HEK293T (cell line): ENCODE data around the gene RNASEH2B.

Experiments
- CTCF ChIA-PET: fragments of 350-600 bp; formaldehyde crosslinking; extraction: SDS; loops from one replicate; lab custom pipeline; 2021; ENCODE audit warnings: antibody characterized with exemption, inconsistent platforms; lab: Yijun Ruan, JAX
- POLR2A ChIA-PET: fragments of 350-600 bp; formaldehyde crosslinking; extraction: SDS; loops from one replicate; lab custom pipeline; 2020; ENCODE audit warnings: antibody characterized with exemption, inconsistent platforms; lab: Yijun Ruan, JAX
- DNase-seq: peaks from one replicate; pipeline ENCODE4 v3.0.0; 2012; ENCODE audit warnings: mixed read lengths; ENCODE audit errors: extremely low spot score
- ARNT ChIP-seq: fragments of 450-650 bp; IDR thresholded peaks from 2 replicates; pipeline ENCODE4 v1.6.1; 2017; ENCODE audit warnings: mild to moderate bottlenecking
- BHLHE40 ChIP-seq: fragments of 450-650 bp; IDR thresholded peaks from 2 replicates; pipeline ENCODE4 v1.6.1; 2016; ENCODE audit warnings: mild to moderate bottlenecking, moderate library complexity, borderline replicate concordance
- CTBP1 ChIP-seq: fragments of 450-650 bp; IDR thresholded peaks from 2 replicates; pipeline ENCODE4 v1.6.1; 2016; ENCODE audit warnings: borderline replicate concordance
- ELF4 ChIP-seq: fragments of 450-650 bp; IDR thresholded peaks from 2 replicates; pipeline ENCODE4 v1.6.1; 2017; ENCODE audit warnings: antibody characterized with exemption
- FOXA1 ChIP-seq: fragments of 450-650 bp; IDR thresholded peaks from 2 replicates; pipeline ENCODE4 v1.6.1; 2016; ENCODE audit warnings: mild to moderate bottlenecking
- FOXK2 ChIP-seq: fragments of 450-650 bp; IDR thresholded peaks from 2 replicates; pipeline ENCODE4 v1.6.1; 2016; ENCODE audit warnings: mild to moderate bottlenecking
- FOXM1 ChIP-seq: fragments of 450-650 bp; IDR thresholded peaks from 2 replicates; pipeline ENCODE4 v1.6.1; 2017; ENCODE audit warnings: mild to moderate bottlenecking, borderline replicate concordance
- HDGF ChIP-seq: fragments of 450-650 bp; IDR thresholded peaks from 2 replicates; pipeline ENCODE4 v1.6.1; 2017; ENCODE audit warnings: antibody characterized with exemption, borderline replicate concordance
- L3MBTL2 ChIP-seq: fragments of 450-650 bp; conservative IDR thresholded peaks from 2 replicates; pipeline ENCODE4 v1.6.1; 2016; ENCODE audit warnings: mild to moderate bottlenecking
- LEF1 ChIP-seq: fragments of 450-650 bp; IDR thresholded peaks from 2 replicates; pipeline ENCODE4 v1.6.1; 2017; ENCODE audit warnings: mild to moderate bottlenecking, borderline replicate concordance
- NFRKB ChIP-seq: fragments of 450-650 bp; IDR thresholded peaks from 2 replicates; pipeline ENCODE4 v1.6.1; 2016; ENCODE audit warnings: mild to moderate bottlenecking, moderate library complexity
- PKNOX1 ChIP-seq: fragments of 450-650 bp; IDR thresholded peaks from 2 replicates; pipeline ENCODE4 v1.6.1; 2016
- SP1 ChIP-seq: fragments of 450-650 bp; IDR thresholded peaks from 2 replicates; pipeline ENCODE4 v1.6.1; 2017
- SUZ12 ChIP-seq: fragments of 450-650 bp; IDR thresholded peaks from 2 replicates; pipeline ENCODE4 v1.6.1; 2016; ENCODE audit warnings: mild to moderate bottlenecking
- TARDBP ChIP-seq: fragments of 450-650 bp; IDR thresholded peaks from 2 replicates; pipeline ENCODE4 v1.6.1; 2016
- ZNF384 ChIP-seq: fragments of 450-650 bp; IDR thresholded peaks from 2 replicates; pipeline ENCODE4 v1.6.1; 2016

The RNASEH2B gene

GRCh38 chr13:50927701-50928100, 18.1 kb downstream of the RNASEH2B start:
- no peak for TF ChIP-seq NFRKB
- TF ChIP-seq ELF4, result no peak
- TF ChIP-seq HDGF, result no peak
- no peak for TF ChIP-seq LEF1
- TF ChIP-seq L3MBTL2, result no peak
- no peak for TF ChIP-seq PKNOX1
- no peak for TF ChIP-seq SUZ12
- DNase-seq, result no peak
- ChIA-PET CTCF (no interaction called here), POLR2A (no interaction called here)

GRCh38 chr13:50928102-50928501, 18.5 kb downstream of the RNASEH2B start:
- ChIA-PET POLR2A (no interaction called here), CTCF (no interaction called here)
- no peak for DNase-seq
- TF ChIP-seq FOXK2 (no peak), HDGF (no peak), SUZ12 (no peak), NFRKB (no peak), ELF4 (no peak), LEF1 (no peak)

GRCh38 chr13:50928659-50929462, 19.3 kb downstream of the RNASEH2B start:
- CTCF ChIA-PET, result no interaction called here
- DNase-seq, result no peak

GRCh38 chr13:50932091-50932490, 22.5 kb downstream of the RNASEH2B start:
- TF ChIP-seq ZNF384 (no peak), FOXA1 (no peak)
- CTCF ChIA-PET, result interaction anchor here (1.0 kb wide), 1 partner anchor 20 kb away, joined by 3 read pairs; no protein-coding TSS in a partner anchor
- no peak for DNase-seq
- POLR2A ChIA-PET, result no interaction called here

More at GRCh38 chr13:50928659-50929462, 19.3 kb downstream of the RNASEH2B start:
- POLR2A ChIA-PET, result no interaction called here
- TF ChIP-seq CTBP1, result no peak
- no peak for TF ChIP-seq FOXK2
- no peak for TF ChIP-seq HDGF
- no peak for TF ChIP-seq L3MBTL2
- TF ChIP-seq LEF1, result no peak
- TF ChIP-seq TARDBP, result no peak
- no peak for TF ChIP-seq SP1
- no peak for TF ChIP-seq FOXM1
- no peak for TF ChIP-seq ARNT
- TF ChIP-seq ZNF384, result no peak
- TF ChIP-seq BHLHE40, result no peak
- no peak for TF ChIP-seq ELF4
- TF ChIP-seq PKNOX1, result no peak
- no peak for TF ChIP-seq SUZ12
- TF ChIP-seq FOXA1, result no peak
- no peak for TF ChIP-seq NFRKB

GRCh38 chr13:50934735-50935435, 25.3 kb downstream of the RNASEH2B start:
- no peak for DNase-seq
- no peak for TF ChIP-seq BHLHE40
- TF ChIP-seq ELF4, result no peak
- TF ChIP-seq FOXK2, result no peak
- no peak for TF ChIP-seq FOXM1
- TF ChIP-seq L3MBTL2, result no peak
- no peak for TF ChIP-seq LEF1
- no peak for TF ChIP-seq ZNF384
- no peak for TF ChIP-seq CTBP1
- no peak for TF ChIP-seq FOXA1
- TF ChIP-seq PKNOX1, result no peak
- TF ChIP-seq HDGF, result no peak
- no peak for TF ChIP-seq SUZ12
- no peak for TF ChIP-seq TARDBP
- TF ChIP-seq ARNT, result no peak
- no peak for TF ChIP-seq SP1
- TF ChIP-seq NFRKB, result no peak
- ChIA-PET CTCF (interaction anchor here (0.7 kb wide), 1 partner anchor 17 kb away, joined by 3 read pairs; no protein-coding TSS in a partner anchor), POLR2A (no interaction called here)

GRCh38 chr13:50936679-50937078, 27.1 kb downstream of the RNASEH2B start:
- DNase-seq, result no peak
- TF ChIP-seq BHLHE40 (no peak), FOXA1 (no peak), TARDBP (no peak), SP1 (no peak), L3MBTL2 (no peak), PKNOX1 (no peak), FOXM1 (no peak)
- CTCF ChIA-PET, result no interaction called here
- POLR2A ChIA-PET, result no interaction called here
